Ureter (tissue), 1 donor: ENCODE data around the gene DROSHA. TPM values are rescaled to one million over a fixed set of nuclear protein-coding genes. Genes with fewer than 3 reads are reported as not detected.
"Not testable (repeated sequence)": the region's sequence is repeated elsewhere in the genome, so short reads cannot be mapped to it uniquely, and the experiment has no call there.

Experiments
- DNase-seq: peaks from one replicate; pipeline ENCODE4 v3.0.0-alpha.2; 2020; ENCODE audit warnings: low spot score
- total RNA-seq: library from RNA; stranded (reverse); gene quantifications from one replicate; pipeline ENCODE4 v1.2.4, GENCODE V29; 2023
- donor health status: DM: yes; HTN: yes; CAD: no.

DROSHA gene
- total RNA-seq, 1 donor from 2014 or later, result 77.7 TPM

- no peak for DNase-seq
These were observed 115.9 kb downstream of the DROSHA start for GRCh38 chr5:31415960-31416359.

GRCh38 chr5:31415009-31415923, 116.6 kb downstream of the DROSHA start:
- no peak for DNase-seq

- no peak for DNase-seq
These were observed 118.7 kb downstream of the DROSHA start for GRCh38 chr5:31413030-31413812.

- DNase-seq, result no peak
These were observed 119.6 kb downstream of the DROSHA start for GRCh38 chr5:31412324-31412723.

GRCh38 chr5:31410089-31410488, 121.8 kb downstream of the DROSHA start:
- DNase-seq, result no peak

GRCh38 chr5:31408814-31409213, 123.1 kb downstream of the DROSHA start:
- DNase-seq, result no peak

GRCh38 chr5:31407921-31408693, 123.8 kb downstream of the DROSHA start:
- DNase-seq, result no peak

GRCh38 chr5:31404325-31404724, 127.6 kb downstream of the DROSHA start:
- DNase-seq, result no peak

GRCh38 chr5:31401691-31402090, 130.2 kb downstream of the DROSHA start:
- no peak for DNase-seq

GRCh38 chr5:31397926-31398557, 133.9 kb downstream of the DROSHA start:
- DNase-seq, result no peak

- no peak for DNase-seq
These were observed 135.1 kb downstream of the DROSHA start for GRCh38 chr5:31396611-31397295.

GRCh38 chr5:31395450-31396045, 136.3 kb downstream of the DROSHA start:
- not testable (repeated sequence) for DNase-seq

GRCh38 chr5:31393126-31393525, 138.8 kb downstream of the DROSHA start:
- DNase-seq, result no peak

- no peak for DNase-seq
These were observed 139.8 kb downstream of the DROSHA start for GRCh38 chr5:31392061-31392460.

- no peak for DNase-seq
These were observed 141.6 kb downstream of the DROSHA start for GRCh38 chr5:31390256-31390655.

- DNase-seq, result no peak
These were observed 145.9 kb downstream of the DROSHA start for GRCh38 chr5:31385774-31386537.

GRCh38 chr5:31383734-31384133, 148.2 kb downstream of the DROSHA start:
- DNase-seq, result no peak

- no peak for DNase-seq
These were observed 149.6 kb downstream of the DROSHA start for GRCh38 chr5:31382051-31382878.

- DNase-seq, result no peak
These were observed 150.6 kb downstream of the DROSHA start for GRCh38 chr5:31381299-31381698.
